HEK293T (cell line): ENCODE measurements around the gene ATP8B3.

Experiments used
- ARNT ChIP-seq: fragments of 450-650 bp; IDR thresholded peaks from 2 replicates; pipeline ENCODE4 v1.6.1; 2017; ENCODE audit warnings: mild to moderate bottlenecking
- BHLHE40 ChIP-seq: fragments of 450-650 bp; IDR thresholded peaks from 2 replicates; pipeline ENCODE4 v1.6.1; 2016; ENCODE audit warnings: mild to moderate bottlenecking, moderate library complexity, borderline replicate concordance
- ELF4 ChIP-seq: fragments of 450-650 bp; IDR thresholded peaks from 2 replicates; pipeline ENCODE4 v1.6.1; 2017; ENCODE audit warnings: antibody characterized with exemption
- FOXK2 ChIP-seq: fragments of 450-650 bp; IDR thresholded peaks from 2 replicates; pipeline ENCODE4 v1.6.1; 2016; ENCODE audit warnings: mild to moderate bottlenecking
- FOXM1 ChIP-seq: fragments of 450-650 bp; IDR thresholded peaks from 2 replicates; pipeline ENCODE4 v1.6.1; 2017; ENCODE audit warnings: mild to moderate bottlenecking, borderline replicate concordance
- PKNOX1 ChIP-seq: fragments of 450-650 bp; IDR thresholded peaks from 2 replicates; pipeline ENCODE4 v1.6.1; 2016
- SP1 ChIP-seq: fragments of 450-650 bp; IDR thresholded peaks from 2 replicates; pipeline ENCODE4 v1.6.1; 2017
- TARDBP ChIP-seq: fragments of 450-650 bp; IDR thresholded peaks from 2 replicates; pipeline ENCODE4 v1.6.1; 2016
- ZNF384 ChIP-seq: fragments of 450-650 bp; IDR thresholded peaks from 2 replicates; pipeline ENCODE4 v1.6.1; 2016

- TF ChIP-seq SP1 (no peak), FOXM1 (no peak), PKNOX1 (no peak), BHLHE40 (no peak), FOXK2 (no peak), TARDBP (no peak), ARNT (no peak), ELF4 (no peak), ZNF384 (no peak)
Measured at GRCh38 chr19:1840541-1841115, 28.6 kb upstream of the ATP8B3 start.
